GM21717 (cell line): ENCODE results near the gene STK11IP.

Experiments used
- ATAC-seq: cut with Tn5 transposase; IDR thresholded peaks from one replicate; pipeline ENCODE4 v1.9.1; 2021; ENCODE audit warnings: mild to moderate bottlenecking, moderate library complexity; ENCODE audit not compliant: unreplicated experiment

The STK11IP gene

DNA sequence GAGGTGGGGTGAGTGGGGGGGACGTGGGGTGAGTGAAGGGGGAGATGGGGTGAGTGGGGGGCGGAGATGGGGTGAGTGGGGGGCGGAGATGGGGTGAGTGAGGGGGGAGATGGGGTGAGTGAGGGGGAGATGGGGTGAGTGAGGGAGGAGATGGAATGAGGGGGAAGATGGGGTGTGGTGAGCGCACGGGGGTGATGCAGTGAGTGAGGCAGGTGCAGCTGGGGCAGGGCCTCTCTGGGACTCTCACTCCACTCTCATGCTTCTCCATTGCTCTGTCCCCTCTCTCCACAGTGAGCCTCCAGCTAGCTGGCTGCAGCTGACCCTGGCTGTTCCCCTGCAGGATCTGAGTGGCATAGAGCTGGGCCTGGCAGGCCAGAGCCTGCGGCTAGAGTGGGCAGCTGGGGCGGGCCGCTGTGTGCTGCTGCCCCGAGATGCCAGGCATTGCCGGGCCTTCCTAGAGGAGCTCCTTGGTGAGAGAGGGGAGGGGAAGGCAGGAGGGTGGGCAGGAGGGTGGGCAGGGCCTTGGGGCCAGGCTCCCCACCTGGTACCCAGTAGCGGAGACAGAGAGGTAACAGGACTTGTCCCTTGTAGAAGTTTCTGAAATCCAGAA lies 15.9 kb downstream of the STK11IP start:
- no peak for ATAC-seq

DNA sequence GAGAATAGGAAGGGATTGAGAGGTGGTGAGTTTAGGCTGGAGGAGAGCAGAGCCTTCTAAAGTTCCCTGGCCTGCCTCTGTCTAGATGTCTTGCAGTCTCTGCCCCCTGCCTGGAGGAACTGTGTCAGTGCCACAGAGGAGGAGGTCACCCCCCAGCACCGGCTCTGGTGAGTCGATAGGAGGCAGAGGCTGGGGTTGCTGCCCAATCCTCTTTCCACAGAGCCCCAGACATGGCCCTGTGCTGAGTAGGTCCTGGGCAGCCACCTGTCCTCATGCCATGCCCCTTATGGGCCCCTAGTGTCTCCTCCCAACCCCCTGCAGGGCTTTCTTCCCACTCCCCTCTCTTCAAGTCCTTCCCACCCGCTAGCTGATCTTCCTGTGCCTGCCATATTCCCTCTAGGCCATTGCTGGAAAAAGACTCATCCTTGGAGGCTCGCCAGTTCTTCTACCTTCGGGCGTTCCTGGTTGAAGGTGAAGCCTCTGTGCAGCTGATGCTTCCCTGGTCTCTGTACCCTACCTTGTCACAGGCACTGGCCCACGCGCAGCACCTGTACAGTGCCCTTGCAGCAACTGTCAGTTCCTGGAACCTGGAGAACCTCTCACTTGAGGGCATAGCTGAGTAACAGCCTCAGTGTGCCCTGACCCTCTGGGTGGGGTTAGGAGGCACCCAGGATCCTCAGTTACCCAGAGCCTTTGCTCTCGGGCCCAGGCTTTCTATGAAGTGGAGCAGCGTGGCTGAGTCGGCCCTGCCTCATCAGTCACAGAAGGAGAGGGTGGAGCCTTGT lies 16.6 kb downstream of the STK11IP start:
- no peak for ATAC-seq

- no peak for ATAC-seq
Observed at GRCh38 chr2:219615036-219615435, 17.4 kb downstream of the STK11IP start.

GRCh38 chr2:219615894-219616293 lies 18.2 kb downstream of the STK11IP start:
- no peak for ATAC-seq

DNA sequence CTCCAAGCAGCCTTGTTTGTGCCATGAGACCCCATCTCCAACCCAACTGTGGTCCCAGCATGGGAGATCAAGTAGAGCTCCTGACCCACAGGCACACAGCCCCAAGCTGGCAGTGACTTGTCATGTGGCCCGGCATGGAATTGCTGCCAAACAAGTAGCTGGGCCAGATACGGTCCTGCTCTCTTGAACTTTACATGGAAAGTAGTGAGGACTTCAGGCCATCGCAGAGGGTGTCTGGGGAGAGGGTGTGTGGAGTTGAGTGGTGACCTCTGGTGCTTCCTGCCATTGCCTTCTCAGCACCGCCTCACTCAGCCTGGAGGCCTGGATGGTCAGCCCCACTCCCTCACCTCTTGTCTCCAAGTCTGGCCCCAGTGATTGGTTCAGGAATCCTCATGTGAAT lies 18.9 kb downstream of the STK11IP start:
- ATAC-seq = no peak

- no peak for ATAC-seq
Observed at GRCh38 chr2:219618733-219619122, 21.1 kb downstream of the STK11IP start.

DNA sequence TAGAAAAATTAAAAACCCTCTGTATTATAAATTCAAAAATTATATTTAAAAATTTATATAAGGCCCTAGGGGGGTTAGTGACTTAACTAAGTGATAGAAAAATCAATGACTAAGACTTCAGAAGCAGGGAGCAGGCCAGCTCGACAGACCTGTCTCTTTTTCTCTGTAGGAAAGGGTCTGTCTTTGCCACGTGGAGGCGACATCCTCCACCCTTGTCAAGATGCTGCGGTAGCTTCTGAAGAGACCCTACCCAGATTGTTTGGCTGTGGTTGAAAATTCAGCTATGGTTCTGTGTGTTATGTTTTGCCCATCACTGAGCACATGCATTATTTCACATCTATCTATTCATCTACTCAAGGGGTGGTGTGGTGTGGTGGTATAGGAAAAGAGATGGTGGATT lies 21.6 kb downstream of the STK11IP start:
- ATAC-seq = no peak

DNA sequence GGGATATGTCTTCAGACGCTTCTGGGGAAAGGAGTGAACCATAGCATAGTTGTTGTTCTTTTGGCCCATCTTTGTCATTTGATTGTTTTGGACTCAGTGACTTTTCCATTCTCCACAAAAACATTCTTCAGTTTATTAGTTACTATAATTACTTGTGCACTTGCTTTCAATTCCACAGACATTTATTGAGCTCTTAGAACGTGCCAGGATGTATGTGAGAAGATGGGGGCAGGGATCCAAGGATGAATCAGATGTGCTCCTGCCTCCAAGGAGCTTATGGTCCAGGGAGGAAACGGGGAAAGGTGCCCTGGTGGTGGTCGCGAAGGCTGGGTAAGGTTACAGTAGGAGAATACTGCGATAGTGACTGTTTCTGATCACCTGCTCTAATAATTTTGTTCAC lies 22.9 kb downstream of the STK11IP start:
- ATAC-seq = no peak

DNA sequence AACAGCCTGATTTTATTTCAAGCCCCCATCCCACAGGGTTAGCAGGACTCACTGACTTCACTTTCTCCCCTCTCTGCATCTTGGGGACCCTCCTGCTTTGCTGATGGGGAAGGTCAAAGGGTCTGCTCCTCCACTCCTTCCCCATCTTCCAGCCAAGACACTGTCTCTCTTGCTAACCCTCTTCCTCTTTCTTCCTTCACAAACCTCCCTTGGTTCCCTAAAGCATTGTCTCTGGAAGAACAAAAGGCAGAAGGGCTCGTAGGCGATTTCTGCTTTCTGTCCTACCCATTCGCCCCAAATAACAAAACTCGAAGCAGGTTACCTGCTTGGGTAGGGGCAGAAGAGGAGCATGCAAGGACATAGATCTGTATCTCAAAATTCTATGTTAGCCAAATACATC lies 24.3 kb downstream of the STK11IP start:
- ATAC-seq = no peak

DNA sequence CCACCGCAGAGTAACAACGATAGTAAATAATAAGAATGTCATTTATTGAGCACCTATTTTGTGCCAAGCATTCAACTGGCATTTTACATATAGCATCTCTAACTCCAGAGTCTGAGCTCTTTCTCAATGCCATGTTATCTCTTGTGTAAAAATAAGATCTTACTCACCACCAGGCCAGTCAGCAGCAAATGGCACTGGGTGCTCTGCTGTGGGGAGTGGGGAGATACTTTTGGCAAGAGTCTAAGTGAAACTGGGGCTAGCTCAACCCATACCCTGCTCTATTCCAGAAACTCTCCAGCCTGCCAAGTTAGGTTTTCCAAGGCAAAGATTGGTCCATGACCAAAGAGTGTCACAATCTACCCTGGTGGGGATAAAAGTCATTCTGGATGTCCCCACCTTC lies 24.8 kb downstream of the STK11IP start:
- ATAC-seq = no peak

DNA sequence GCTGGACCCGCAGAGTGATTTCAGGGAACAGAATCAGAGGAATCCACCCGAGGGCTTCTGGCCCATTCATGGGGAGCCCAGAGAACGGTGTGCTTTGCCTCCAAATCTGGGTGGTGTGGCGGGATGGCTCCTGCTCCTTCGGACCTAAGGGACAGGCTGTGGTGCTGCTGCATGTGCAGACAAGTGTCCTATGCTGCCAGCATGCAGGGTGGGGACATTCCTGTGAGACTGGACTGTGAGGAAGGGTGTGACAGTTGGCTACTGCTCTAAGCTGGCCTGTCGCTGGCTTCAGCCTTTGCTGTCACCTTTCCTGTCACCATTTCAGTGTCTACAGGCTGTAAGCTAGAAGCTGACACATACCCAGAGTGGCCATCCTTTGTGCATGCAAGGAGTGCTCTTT lies 26.9 kb downstream of the STK11IP start:
- ATAC-seq = no peak

DNA sequence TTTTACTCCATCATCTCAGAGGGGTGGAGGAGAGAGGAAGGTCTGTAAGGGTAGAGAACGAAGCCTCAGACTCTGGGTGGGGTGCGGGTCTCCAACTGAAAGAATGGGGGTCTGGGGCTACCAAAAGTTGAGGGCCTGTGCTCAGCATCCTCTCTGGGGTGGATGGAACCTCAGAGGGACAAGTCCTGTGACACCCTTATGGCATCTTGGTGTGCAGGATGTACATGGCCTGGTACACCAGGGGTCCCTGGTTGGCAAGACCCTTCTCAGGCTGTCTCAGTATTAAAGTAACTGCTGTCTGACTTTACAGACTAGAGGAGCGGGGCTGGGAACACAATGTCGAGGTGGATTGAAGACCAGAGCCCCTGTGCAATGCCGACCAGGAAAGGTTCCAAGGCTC lies 27.5 kb downstream of the STK11IP start:
- ATAC-seq = no peak

- ATAC-seq = no peak
Observed at GRCh38 chr2:219626540-219626939, 28.9 kb downstream of the STK11IP start.

DNA sequence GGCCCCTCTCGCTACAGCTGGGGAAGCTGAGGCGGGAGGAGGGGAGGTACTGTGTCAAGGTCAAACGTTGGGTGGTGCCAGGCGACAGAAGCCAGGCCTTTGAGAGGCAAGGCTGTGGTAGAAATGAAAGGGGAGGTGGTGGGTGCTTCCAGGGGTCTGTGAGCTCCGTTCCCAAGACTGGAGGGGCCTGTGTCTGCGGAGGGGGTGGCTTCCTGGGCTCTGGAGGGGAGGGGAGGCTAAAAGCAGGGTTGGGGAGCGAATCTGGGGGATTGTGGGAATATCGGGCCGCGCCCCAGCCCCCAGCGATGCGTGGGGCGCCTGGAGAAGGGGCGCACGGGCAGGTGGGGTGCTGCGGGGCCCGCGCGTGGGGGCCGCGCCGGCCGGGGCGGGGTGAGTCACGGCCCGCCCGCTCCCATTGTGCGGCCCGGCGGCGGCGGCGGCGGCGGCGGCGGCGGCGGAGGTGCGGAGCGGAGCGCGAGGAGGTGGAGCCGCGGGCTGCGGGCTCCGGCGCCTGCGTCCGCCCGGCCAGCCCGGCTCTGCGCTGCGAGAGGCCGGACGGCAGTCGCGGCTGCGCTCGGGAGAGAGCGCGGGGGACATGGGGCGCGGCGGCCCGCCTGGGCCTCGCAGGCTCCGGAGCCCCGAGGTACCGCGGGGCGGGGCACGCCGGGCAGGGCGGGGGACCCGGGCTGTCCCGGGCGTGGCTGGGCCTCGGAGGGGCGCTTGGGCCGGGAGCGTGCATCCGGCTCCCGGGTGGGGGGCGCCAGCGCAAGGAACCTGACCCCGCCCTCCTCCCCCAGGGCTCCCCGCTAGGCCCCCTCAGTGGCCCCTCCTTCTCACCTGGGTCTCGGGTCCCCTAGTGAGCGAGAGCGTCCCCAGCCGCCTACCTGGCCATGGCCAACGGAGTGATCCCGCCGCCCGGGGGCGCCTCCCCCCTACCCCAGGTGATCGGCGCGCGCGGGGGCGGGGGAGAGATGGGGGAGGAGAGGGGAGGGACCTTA lies 29.7 kb downstream of the STK11IP start, which contains the start of gene SLC4A3:
SLC4A3 (plus strand) TSS at position 528 of the 998 bp plus-strand sequence; CDS start at position 891, 363 bp downstream.
- ATAC-seq = no peak

DNA sequence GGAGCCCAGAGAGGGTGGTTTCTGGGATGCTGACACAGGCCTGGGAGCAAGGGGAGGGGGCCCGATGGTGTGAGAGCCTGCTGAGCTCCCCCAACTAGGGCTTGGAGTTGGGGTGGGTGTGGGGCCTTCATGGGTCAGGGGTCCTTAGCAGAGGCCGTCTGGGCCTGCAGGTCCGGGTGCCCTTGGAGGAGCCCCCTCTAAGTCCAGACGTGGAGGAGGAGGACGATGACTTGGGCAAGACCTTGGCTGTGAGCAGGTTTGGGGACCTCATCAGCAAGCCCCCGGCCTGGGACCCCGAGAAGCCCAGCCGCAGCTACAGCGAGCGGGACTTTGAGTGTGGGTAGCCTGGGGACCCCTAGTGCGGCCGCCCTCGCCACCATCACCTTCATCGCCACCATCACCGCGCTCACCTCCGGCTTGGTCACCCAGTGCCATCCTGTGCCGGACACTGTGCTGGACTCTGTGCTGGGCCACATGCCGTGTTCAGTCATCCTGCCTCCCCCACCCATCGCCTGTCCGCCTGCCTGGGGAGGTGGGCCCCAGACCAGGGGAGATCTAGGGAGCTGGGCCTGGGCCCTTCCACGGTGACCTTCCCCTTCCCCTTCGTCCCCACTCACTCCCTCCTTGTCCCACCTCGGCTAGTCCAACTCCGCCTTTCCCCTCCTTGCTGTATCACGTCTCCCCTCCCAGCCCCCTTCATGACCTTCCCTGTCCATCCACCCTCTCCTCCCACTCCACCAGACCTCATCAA lies 30.8 kb downstream of the STK11IP start:
- ATAC-seq = no peak

DNA sequence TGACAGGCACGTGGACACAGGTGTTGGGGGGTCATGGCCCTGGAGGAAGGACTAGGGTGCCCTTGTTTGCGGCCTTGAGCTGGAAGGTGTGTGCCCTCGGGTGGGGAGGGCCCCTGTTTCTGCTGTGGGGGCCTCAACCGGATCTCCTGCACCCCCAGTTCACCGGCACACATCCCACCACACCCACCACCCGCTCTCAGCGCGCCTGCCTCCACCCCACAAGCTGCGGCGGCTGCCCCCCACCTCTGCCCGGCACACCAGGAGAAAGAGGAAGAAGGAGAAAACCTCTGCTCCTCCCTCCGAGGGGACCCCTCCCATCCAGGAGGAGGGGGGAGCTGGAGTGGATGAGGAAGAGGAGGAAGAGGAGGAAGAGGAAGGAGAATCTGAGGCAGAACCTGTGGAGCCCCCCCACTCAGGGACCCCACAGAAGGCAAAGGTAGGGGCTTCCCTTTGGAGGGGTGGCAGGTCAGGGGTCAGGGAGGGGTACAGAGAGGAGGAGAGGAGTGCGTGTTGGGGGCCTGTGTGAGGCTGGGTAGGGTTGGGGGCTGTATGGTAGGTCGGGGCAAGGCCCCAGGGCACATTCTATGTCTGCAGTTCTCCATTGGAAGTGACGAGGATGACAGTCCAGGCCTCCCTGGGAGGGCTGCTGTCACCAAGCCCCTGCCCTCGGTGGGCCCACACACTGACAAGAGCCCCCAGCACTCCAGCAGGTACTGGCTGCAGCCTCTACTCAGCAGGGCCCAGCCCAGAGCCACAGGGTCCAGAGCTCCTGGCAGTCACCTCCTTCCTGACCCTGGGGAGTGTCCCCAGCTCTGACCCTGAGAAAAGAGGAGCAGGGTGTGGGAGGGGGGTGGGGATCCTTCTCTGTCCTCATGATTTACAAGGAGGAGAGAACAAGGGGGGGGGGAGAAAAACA lies 31.6 kb downstream of the STK11IP start:
- no peak for ATAC-seq

DNA sequence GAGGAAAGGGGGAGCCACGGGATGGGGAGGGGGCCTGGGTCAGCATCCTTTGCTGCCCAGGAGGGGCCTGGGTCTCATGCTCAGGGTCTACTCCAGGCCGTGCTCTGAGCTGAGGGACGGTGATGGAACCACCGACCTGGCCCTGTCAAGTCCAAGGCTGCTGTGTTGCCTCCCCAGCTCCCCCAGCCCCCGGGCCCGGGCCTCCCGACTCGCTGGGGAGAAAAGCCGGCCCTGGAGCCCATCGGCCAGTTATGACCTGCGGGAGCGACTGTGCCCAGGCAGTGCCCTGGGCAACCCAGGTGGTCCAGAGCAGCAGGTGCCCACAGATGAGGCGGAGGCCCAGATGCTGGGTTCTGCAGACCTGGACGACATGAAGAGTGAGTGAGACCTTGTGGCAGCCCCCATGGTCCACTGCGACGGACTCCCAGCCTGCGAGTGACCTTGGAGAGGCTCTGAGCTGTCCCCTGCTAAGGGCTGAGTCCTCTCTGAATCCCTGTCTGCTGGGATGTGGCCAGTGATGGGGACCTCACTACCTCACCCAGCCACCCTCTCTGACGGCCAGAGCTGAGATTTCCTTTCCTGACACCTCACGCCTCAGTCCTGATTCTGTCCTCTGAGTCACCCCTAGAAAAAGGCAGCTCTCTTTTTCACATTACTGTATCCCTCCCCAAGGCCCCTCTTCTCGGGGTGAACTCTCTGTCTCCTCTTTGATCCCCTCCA lies 32.5 kb downstream of the STK11IP start:
- ATAC-seq = no peak

- no peak for ATAC-seq
Observed at GRCh38 chr2:219630770-219631405, 33.2 kb downstream of the STK11IP start.
